DLD1 (cell line): ENCODE results near the gene CDK17.
"Not testable (repeated sequence)": the region's sequence is repeated elsewhere in the genome, so short reads cannot be mapped to it uniquely, and the experiment has no call there.

Experiments
- in situ Hi-C: cut with HindIII; loops from 2 replicates; pipeline ENCODE4 v1.10.0; 2017; ENCODE audit warnings: low sequenced_read_pairs

CDK17 gene

GRCh38 chr12:96323906-96324305 is 76.3 kb downstream of the CDK17 start:
- in situ Hi-C loops, result no loop called here

DNA sequence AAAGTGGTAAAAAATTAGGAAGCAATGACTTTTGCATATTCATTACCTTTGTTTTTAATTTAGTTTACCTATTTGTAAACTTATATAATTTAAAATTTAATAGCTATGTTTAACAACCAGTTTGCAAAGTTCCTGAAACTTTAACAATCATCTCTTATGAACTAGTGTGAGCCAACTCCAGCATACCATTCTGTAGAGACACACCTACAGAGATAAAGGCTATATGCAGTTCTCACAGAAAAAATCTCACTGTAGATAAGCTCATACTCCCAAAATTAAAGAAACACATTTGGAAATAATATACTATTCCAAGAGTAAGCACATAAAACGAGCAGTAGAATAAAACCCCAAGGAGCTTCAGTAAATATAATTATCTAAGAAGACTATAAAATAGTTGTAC is 77.5 kb downstream of the CDK17 start:
- in situ Hi-C loops, result no loop called here

GRCh38 chr12:96321941-96322340 is 78.3 kb downstream of the CDK17 start:
- in situ Hi-C loops, result no loop called here

GRCh38 chr12:96317801-96318200 is 82.4 kb downstream of the CDK17 start:
- in situ Hi-C loops, result not testable (repeated sequence)

DNA sequence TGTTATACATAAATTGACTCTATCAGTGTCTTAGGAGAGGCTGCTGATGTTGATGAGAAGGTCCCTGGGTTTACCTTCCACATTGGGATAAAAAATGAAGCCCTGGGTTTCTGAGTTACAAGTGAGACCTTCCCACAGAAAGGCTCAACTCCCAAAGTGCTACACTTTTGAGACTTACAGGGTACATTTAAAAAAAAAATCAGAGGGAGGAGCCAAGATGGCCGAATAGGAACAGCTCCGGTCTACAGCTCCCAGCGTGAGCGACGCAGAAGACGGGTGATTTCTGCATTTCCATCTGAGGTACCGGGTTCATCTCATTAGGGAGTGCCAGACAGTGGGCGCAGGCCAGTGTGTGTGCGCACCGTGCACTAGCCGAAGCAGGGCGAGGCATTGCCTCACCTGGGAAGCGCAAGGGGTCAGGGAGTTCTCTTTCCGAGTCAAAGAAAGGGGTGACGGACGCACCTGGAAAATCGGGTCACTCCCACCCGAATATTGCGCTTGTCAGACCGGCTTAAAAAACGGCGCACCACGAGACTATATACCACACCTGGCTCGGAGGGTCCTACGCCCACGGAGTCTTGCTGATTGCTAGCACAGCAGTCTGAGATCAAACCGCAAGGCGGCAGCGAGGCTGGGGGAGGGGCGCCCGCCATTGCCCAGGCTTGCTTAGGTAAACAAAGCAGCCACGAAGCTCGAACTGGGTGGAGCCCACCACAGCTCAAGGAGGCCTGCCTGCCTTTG is 84.3 kb downstream of the CDK17 start:
- in situ Hi-C loops, result not testable (repeated sequence)

DNA sequence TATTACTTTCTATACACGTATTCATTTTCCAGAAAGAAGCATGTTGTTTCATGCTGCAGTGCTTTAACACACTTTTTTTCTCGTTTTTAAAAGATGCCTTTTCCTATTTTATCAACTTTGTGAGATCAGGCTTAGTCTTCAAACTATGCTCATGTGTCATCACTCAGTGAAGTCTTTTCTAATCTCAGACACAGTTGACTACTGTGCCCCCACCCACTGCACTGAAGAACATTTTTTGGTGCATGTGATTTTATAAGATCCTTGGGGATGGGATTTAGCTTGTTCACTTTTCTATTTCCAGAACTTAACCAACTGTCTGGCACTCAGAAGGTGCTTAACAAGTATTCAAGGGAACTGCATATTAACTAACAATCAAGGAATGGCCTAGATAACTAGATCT is 85.5 kb downstream of the CDK17 start:
- in situ Hi-C loops, result no loop called here

- in situ Hi-C loops, result no loop called here
Measured at GRCh38 chr12:96313606-96314005, 86.6 kb downstream of the CDK17 start.

DNA sequence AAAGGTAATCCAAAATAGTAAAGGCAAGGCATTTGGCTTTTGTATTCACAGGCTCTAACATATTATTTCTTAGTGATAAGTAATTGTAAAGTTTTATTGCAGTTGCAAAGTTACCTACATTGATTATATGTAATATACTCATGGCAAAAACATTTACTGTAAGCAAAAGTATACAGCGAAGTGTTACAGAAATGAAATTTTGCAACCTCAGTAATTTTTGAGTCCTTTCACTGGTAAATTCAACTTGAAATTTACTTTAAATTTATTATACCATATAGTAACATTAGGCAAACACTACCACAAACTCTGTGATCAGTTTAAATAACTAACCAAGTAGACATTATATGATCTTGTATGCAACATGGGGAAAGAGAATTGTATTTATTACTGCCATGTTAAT is 89.0 kb downstream of the CDK17 start:
- in situ Hi-C loops, result no loop called here

- in situ Hi-C loops, result no loop called here
Measured at GRCh38 chr12:96310067-96310466, 90.2 kb downstream of the CDK17 start.

DNA sequence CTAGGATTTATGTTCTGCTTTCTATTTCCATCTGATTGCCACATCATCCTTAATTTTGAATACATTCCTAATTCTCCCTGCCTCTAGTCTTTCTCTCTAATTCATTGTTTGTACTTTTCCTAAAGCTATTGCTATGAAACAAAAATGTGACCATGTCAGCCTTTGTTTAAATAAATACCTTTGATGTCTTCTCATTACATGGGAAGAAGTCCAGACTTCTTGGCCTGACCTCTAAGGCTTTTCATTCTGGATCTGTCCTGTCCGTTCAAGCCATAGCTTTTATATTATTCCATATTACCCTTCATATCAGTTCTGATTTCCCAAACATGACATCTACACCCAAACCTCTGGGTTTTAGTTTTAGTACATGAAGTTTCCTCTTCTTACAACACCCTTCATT is 91.4 kb downstream of the CDK17 start:
- in situ Hi-C loops, result no loop called here

DNA sequence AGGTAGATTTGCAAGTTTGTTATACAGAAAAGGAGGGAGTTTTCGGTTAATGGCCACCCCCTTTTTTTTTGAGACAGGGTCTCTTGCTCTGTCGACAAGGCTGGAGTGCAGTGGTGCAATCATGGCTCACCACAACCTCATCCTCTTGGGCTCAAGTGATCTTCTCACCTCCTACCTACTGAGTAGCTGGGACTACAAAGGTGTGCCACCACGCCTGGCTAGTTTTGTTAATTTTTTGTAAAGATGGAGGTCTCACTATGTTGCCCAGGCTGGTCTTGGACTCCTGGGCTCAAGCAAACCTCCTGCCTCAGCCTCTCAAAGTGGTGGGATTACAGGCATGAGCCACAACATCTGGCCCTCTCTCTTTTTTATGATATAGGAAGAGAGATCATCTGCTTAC is 94.6 kb downstream of the CDK17 start:
- in situ Hi-C loops, result no loop called here

GRCh38 chr12:96303653-96304052 is 96.6 kb downstream of the CDK17 start:
- in situ Hi-C loops, result no loop called here

- in situ Hi-C loops, result no loop called here
Measured at GRCh38 chr12:96302687-96303310, 97.4 kb downstream of the CDK17 start.

DNA sequence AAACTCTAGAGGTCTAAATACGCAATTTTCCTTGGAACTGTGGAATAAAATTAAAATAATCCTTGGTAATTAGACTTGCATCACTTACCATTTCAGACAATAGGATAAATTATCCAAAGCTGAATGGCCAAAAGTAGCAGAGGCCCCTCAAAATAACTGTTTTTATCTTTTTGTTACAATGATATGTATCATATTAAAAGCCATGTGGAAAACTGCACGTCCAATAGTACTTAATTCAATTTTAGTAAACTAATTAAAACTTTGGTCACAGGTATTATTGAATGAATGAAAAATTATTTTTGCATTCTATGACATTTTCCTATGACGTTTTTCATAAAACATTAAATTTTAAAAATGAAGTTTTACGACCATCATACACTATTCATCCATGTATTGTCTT is 98.5 kb downstream of the CDK17 start:
- in situ Hi-C loops, result no loop called here

DNA sequence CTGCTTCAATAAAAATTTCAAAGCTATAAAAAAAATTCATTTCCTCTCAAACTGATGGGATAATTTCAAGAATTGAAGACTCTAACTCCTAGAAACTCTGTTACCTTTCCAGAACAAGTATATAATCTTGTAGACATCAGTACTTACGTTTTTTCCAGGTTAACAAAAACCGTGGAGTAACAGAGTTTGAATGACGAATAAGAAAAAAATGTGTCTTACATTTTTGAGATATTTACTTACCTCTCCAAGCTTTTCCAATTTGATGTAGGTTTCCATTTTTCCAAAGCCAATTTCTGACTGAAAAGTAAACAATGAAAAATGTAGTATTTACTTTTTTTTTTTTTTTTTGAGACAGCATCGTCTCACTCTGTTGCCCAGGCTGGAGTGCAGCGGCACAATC is 100.2 kb downstream of the CDK17 start:
- in situ Hi-C loops, result no loop called here

DNA sequence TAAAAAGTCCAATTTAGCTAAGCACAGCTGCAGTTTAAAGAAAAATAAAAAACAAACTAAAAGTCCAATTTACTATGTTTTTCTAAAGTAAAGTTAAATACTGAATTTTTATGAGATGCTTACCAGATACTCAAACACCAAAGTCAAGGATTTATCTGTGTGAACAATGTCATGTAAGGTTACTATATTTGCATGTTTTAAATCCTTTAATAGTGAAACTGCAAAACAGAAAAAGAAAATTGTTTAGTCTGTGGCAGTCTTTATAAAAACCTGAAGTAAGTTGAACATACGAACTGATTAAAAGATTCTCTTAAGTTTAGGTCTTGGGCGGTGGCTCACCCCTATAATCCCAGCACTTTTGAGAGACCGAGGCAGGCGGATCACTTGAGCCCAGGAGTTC is 102.7 kb downstream of the CDK17 start:
- in situ Hi-C loops, result no loop called here

DNA sequence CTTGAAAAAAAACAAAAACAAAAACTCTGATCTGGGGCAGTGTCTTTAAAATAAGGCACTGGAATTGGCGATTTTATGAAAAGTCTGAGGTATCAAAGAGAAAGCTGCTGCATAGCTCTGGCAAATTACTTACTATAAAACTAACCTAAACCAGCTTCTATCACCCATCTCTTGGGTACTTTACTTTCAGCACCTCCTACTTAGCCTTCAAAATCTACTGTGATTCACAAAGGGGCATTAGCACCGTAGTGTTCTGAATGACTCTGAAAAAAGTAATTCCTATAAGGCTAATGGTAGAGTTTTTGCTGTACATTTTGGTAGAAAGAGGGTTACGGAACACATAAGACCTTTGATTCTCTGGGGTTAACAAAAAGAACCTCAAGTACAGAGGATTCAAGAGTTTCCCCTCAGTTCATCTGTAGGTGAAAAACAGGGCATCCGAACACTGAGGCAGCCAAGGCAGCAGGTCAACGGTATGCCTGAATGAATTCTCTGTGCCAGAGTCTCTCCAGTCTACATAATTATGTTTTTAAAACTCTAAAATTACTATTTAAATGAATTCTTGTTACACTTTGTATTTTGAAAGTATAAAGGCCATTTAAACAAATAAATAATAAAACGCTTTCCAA is 104.6 kb downstream of the CDK17 start:
- in situ Hi-C loops, result no loop called here

- in situ Hi-C loops, result no loop called here
Measured at GRCh38 chr12:96294831-96295230, 105.4 kb downstream of the CDK17 start.

DNA sequence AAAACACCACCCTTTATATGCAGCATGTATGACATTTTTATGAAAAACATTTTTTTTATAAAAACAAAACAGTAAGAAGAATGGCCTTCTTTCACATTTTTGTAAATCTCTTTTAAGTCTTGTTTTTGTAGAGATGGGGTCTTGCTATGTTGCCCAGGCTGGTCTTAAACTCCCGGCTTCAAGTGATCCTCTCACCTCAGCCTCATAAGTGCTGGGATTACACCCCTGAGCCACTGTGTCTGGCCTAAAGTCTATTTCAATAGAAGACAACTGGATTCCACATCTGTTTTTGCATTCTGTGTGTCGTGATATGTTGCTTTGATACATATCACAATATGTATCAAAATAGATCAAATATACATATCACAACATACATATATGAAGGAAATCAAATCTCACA is 107.1 kb downstream of the CDK17 start:
- in situ Hi-C loops, result no loop called here

DNA sequence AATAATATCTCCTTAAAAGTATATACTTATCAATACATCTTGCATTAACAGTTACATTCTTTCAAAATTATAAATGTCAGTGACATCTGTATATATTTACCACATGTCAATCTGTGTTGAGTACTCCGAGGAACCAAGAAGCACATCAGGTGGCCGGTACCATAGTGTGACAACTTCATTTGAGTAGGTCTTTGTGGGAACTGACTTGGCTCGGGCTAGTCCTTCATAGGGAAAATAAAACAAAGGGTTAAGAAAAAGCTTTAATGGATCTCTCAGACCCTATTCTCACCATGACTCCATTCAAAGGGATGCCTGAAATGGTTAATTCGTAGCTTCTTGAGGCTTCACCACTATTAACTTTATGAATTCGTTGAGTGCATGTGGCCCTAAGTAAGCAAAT is 111.2 kb downstream of the CDK17 start:
- in situ Hi-C loops, result no loop called here

GRCh38 chr12:96285158-96285557 is 115.1 kb downstream of the CDK17 start:
- in situ Hi-C loops, result no loop called here

- in situ Hi-C loops, result no loop called here
Measured at GRCh38 chr12:96274331-96274730, 125.9 kb downstream of the CDK17 start.
